HEK293T (cell line): ENCODE measurements around the gene MYO5B.

Experiments
- BHLHE40 ChIP-seq: fragments of 450-650 bp; IDR thresholded peaks from 2 replicates; pipeline ENCODE4 v1.6.1; 2016; ENCODE audit warnings: mild to moderate bottlenecking, moderate library complexity, borderline replicate concordance
- ELF4 ChIP-seq: fragments of 450-650 bp; IDR thresholded peaks from 2 replicates; pipeline ENCODE4 v1.6.1; 2017; ENCODE audit warnings: antibody characterized with exemption
- FOXA1 ChIP-seq: fragments of 450-650 bp; IDR thresholded peaks from 2 replicates; pipeline ENCODE4 v1.6.1; 2016; ENCODE audit warnings: mild to moderate bottlenecking
- FOXK2 ChIP-seq: fragments of 450-650 bp; IDR thresholded peaks from 2 replicates; pipeline ENCODE4 v1.6.1; 2016; ENCODE audit warnings: mild to moderate bottlenecking
- FOXM1 ChIP-seq: fragments of 450-650 bp; IDR thresholded peaks from 2 replicates; pipeline ENCODE4 v1.6.1; 2017; ENCODE audit warnings: mild to moderate bottlenecking, borderline replicate concordance
- L3MBTL2 ChIP-seq: fragments of 450-650 bp; conservative IDR thresholded peaks from 2 replicates; pipeline ENCODE4 v1.6.1; 2016; ENCODE audit warnings: mild to moderate bottlenecking
- SP1 ChIP-seq: fragments of 450-650 bp; IDR thresholded peaks from 2 replicates; pipeline ENCODE4 v1.6.1; 2017
- SUZ12 ChIP-seq: fragments of 450-650 bp; IDR thresholded peaks from 2 replicates; pipeline ENCODE4 v1.6.1; 2016; ENCODE audit warnings: mild to moderate bottlenecking
- TARDBP ChIP-seq: fragments of 450-650 bp; IDR thresholded peaks from 2 replicates; pipeline ENCODE4 v1.6.1; 2016
- TF ChIP-seq, protein P1 (sequence below): fragments of 450-650 bp; IDR thresholded peaks from 2 replicates; pipeline ENCODE4 v1.6.1; 2016

DNA sequence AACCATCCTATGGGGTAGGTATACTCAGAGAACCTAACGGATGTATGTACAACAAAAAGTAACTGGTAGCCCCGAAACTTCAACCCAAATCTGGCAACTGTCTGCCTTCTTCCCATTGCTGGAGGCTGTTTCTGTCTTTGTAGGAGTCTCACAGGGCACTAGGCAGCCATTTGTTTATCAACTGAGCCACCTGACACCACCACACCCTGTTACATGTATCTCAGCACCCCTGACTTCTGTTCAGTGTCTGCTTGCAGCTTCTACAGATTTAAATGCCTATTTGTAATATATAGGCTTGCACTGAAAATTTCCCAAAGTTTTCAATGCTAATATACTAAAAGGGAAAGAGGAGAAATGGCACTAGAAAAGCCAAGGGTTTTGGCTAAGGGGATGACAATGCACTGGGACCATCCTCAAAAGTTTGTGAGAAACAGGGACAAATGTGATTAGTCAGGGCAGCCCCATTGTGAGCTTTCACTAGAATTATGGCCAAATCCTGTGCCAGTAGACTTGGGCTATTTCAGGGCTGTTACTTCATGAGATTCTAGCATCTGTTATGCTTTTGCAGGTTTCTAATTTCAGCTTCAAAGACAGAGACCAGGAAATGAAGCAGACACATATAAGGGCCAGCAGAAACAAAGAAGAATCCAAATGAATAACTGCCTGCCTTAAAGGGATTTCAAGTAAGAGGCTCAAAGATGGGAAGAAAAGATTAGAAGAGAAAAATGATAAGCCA lies 103.3 kb downstream of the MYO5B start:
- TF ChIP-seq SP1 (no peak), FOXA1 (no peak), FOXK2 (no peak), BHLHE40 (no peak), ELF4 (no peak), TARDBP (no peak), SUZ12 (no peak), L3MBTL2 (no peak), FOXM1 (no peak)
- TF ChIP-seq, protein P1, sequence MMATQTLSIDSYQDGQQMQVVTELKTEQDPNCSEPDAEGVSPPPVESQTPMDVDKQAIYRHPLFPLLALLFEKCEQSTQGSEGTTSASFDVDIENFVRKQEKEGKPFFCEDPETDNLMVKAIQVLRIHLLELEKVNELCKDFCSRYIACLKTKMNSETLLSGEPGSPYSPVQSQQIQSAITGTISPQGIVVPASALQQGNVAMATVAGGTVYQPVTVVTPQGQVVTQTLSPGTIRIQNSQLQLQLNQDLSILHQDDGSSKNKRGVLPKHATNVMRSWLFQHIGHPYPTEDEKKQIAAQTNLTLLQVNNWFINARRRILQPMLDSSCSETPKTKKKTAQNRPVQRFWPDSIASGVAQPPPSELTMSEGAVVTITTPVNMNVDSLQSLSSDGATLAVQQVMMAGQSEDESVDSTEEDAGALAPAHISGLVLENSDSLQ = no peak
